HUES6 (cell line): ENCODE data around the gene ROBO1.

Experiments used
- H3K27ac ChIP-seq: 2 replicates; pipeline ENCODE4 v1.7.0; 2013; ENCODE audit warnings: low read depth, mild to moderate bottlenecking, low read length, inconsistent platforms
- H3K27me3 ChIP-seq: 2 replicates; pipeline ENCODE4 v1.6.1; 2013; ENCODE audit warnings: low read length; ENCODE audit not compliant: control insufficient read depth, insufficient read depth
- H3K36me3 ChIP-seq: 2 replicates; pipeline ENCODE4 v1.6.1; 2013; ENCODE audit warnings: low read length; ENCODE audit not compliant: control insufficient read depth, insufficient read depth
- H3K4me1 ChIP-seq: 2 replicates; pipeline ENCODE4 v1.6.1; 2013; ENCODE audit warnings: low read length; ENCODE audit not compliant: control insufficient read depth, insufficient read depth
- H3K4me3 ChIP-seq: 2 replicates; pipeline ENCODE4 v1.5.1; 2013; ENCODE audit warnings: low read depth, low read length
- H3K9ac ChIP-seq: one replicate; pipeline ENCODE4 v1.6.1; 2013; ENCODE audit warnings: mild to moderate bottlenecking, low read length
- H3K9me3 ChIP-seq: 2 replicates; pipeline ENCODE4 v1.6.1; 2013; ENCODE audit warnings: low read depth, low read length; ENCODE audit not compliant: control insufficient read depth, insufficient read depth

The ROBO1 gene

DNA sequence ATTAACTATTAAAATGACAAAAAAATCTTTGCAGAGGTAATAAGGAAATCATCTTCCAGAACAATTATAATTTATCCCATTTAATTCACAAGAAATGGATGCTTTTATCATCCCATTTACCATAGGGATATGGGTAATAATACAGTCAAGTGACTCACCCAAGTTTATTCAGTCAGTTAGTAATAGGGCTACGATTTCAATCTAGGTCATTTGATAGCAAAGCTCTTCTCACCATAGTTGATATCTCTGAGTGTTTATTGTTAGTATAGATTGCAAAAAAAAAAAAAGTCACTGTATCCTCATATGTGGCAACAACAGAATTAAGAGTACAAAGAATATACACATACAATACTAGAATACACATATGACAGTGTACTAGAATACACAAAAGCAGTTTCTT, 797.1 kb downstream of the ROBO1 start:
- no peak overlapping the region for H3K4me3 ChIP-seq
- no peak overlapping the region for H3K27ac ChIP-seq

DNA sequence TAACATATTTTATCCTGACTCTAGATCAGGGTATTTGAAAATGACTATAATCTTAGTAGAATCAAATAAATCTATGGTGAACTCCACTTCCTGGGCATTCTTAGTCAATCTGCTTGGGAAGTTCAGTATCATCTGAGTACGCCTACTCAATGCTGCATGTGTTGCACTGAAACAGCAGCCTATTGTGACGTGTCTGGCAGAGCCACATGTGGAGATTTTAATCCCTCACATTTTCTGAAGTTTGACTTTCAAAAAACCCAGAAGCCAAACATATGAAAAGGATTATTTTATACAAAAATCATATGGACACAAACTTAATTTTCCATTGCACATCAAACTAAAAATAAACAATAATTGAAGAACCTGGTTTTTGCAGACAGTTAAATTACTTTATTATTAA, 798.3 kb downstream of the ROBO1 start:
- Histone ChIP-seq H3K36me3 (no peaks in the 10 kb centered on the region), H3K27me3 (no peaks in the 10 kb centered on the region), H3K9ac (no peak overlapping the region), H3K4me3 (no peak overlapping the region), H3K4me1 (no peaks in the 10 kb centered on the region; the same call in 1 of the 2 replicates), H3K9me3 (peaks cover 8% of the 10 kb centered on the region), H3K27ac (no peak overlapping the region)

More for the DNA sequence above, 797.1 kb downstream of the ROBO1 start:
- Histone ChIP-seq H3K36me3 (no peaks in the 10 kb centered on the region), H3K9ac (no peak overlapping the region), H3K4me1 (peaks cover 7% of the 10 kb centered on the region; the same call in 1 of the 2 replicates), H3K9me3 (peaks cover 7% of the 10 kb centered on the region), H3K27me3 (no peaks in the 10 kb centered on the region)

DNA sequence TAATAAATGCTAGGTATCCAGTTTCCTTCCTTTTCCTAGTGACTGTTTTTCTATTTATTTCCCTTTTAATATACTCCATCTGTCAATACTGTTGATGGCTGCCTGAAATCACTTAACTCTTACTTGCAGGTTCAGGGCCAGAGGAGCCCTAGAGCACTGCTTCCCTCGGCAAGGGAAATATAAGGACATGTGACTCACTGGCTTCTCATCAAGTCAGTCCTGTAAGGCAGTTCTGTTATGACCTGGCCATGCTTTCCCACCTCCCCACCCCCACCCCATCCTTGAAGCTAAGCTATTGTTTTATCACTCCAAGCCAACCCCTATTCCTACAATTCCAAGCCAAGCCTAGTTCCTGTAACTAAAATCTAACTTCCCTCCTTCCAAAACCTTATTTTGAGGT, 800.7 kb downstream of the ROBO1 start:
- Histone ChIP-seq H3K4me1 (no peaks in the 10 kb centered on the region), H3K9me3 (peaks cover 13% of the 10 kb centered on the region), H3K27me3 (no peaks in the 10 kb centered on the region), H3K9ac (no peak overlapping the region), H3K36me3 (no peaks in the 10 kb centered on the region), H3K27ac (no peak overlapping the region), H3K4me3 (no peak overlapping the region)

DNA sequence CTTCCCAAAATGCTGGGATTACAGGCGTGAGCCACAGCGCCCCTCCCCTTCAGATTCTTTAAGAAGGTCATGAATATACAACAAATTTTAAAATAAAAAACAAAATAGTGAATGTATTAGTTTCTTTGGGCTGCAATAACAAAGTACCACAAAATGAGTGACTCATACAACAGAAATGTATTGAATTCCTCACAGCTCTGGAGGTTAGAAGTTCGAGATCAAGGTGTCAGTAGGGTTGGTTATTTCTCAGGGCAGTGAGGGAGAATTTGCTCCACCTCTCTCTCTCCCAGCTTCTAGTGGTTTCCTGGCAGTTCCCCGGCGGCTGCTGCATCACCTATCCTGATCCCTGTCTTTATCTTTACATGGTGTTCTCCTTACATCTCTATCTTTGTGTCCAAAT, 804.0 kb downstream of the ROBO1 start:
- Histone ChIP-seq H3K36me3 (no peaks in the 10 kb centered on the region), H3K27ac (no peak overlapping the region), H3K27me3 (no peaks in the 10 kb centered on the region), H3K4me1 (no peaks in the 10 kb centered on the region), H3K9ac (no peak overlapping the region), H3K4me3 (no peak overlapping the region), H3K9me3 (peaks cover 13% of the 10 kb centered on the region)

DNA sequence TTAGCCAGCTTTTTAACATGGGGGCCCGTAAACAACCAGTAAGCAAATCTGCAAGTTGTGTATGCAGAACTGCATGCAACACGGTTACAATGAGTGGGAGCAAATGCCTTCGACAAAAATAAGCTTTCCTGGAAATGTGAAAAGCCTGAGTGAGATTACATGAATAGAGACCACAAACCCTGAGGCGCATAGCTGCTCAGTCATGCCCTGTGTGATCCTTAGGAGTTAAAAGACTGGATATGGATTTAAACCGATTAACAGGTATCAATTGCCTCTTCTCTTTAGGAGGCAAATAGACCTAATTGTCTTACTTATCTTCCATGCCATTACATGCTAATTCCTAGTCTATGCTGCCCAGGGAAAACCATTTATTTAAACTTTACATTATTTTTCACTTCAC, 810.3 kb downstream of the ROBO1 start:
- Histone ChIP-seq H3K4me3 (no peak overlapping the region), H3K27me3 (no peaks in the 10 kb centered on the region), H3K4me1 (peaks cover 6% of the 10 kb centered on the region), H3K36me3 (no peaks in the 10 kb centered on the region), H3K9me3 (no peaks in the 10 kb centered on the region), H3K9ac (no peak overlapping the region), H3K27ac (no peak overlapping the region)

DNA sequence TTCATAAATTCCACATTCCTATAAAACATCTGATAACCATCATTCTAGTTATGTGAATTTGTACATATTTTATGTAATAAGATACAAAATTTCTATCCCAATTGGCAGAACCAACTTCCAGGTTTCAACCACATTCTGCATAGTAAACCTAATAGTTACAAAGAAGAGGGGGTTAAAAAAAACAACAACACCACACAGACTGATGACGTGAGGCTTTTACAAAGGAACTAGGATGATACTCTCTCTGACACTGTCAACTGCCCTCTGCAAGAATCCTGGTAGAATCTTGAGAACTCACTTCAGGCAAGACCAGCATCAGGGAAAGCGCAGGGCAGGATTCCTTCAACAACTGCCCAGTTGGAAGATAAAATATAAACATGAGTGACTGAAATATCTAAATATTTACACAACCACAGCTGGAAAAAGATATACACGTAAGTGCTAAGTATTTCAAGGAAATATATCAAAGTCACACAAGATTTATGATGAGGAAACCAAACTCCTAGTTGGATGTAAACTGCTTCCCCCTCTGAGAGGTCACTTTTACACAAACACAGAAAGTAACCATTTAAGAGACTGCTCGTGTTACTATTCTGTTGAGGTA, 816.4 kb downstream of the ROBO1 start:
- H3K27ac ChIP-seq, result no peak overlapping the region
- no peaks in the 10 kb centered on the region for H3K36me3 ChIP-seq
- H3K27me3 ChIP-seq, result no peaks in the 10 kb centered on the region
- H3K9ac ChIP-seq, result no peak overlapping the region
- H3K4me1 ChIP-seq, result no peaks in the 10 kb centered on the region
- no peak overlapping the region for H3K4me3 ChIP-seq
- H3K9me3 ChIP-seq, result no peaks in the 10 kb centered on the region

DNA sequence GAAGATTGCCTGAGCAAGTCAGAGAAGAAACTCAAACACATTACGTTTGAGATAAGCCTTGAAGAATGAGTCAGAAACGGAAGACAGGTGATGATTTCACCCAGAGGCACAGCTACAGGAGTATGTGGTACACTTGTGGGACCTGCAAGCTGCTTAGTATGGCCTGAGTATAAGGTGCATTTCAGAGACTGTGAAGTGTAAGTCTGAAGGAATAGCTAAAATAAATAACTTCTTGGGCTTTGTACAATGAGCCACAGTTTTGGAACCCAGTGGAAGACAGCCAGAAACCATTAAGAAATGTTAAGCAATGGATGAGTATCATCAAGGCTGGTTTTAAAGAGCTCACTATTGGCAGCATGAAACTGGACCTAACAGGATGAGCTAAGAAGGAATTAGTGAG, 826.2 kb downstream of the ROBO1 start:
- peaks cover 4% of the 10 kb centered on the region; the same call in 1 of the 2 replicates for H3K36me3 ChIP-seq
- H3K27me3 ChIP-seq, result no peaks in the 10 kb centered on the region
- H3K9me3 ChIP-seq, result peaks cover 17% of the 10 kb centered on the region
- no peak overlapping the region for H3K27ac ChIP-seq
- H3K9ac ChIP-seq, result no peak overlapping the region
- H3K4me3 ChIP-seq, result no peak overlapping the region
- no peaks in the 10 kb centered on the region for H3K4me1 ChIP-seq

DNA sequence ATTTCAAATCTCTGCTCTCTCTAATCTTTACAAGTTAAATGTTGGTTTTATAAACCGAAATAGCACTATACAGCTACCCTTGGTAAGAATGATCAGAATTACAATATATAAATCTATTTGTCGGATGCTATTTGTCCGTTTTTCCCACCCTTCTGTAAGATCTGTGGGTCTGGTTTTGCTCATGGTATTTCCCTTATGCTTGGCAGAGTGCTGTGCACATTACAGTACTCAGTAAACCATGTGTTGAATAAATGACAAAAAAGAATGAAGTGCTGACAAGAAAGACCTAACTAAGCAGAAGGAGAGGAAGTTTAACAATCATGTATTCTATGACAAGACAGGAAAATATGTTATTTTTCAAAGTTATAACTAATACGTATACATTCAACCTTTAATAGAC, 827.2 kb downstream of the ROBO1 start:
- Histone ChIP-seq H3K27ac (no peak overlapping the region), H3K27me3 (no peaks in the 10 kb centered on the region), H3K9me3 (peaks cover 17% of the 10 kb centered on the region)

DNA sequence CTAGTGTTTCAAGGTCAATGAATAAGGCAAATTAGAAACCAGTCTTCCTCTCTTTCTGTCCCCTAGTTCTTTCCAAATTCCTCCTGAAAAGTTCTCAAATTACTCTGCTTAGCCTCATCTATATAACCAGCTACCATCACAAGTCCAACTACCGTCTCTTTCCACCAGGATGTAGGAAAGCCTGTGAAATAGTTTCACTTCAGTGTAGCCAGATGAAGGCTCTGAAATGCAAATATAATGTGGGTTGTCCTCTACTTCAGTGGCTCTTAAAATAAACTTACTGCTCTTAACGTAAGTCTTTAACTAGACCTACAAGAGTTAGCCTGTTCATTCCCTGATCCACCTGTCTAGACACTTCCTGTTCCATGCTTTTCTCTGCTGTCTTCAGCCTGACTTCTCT, 827.7 kb downstream of the ROBO1 start:
- no peak overlapping the region for H3K9ac ChIP-seq
- no peak overlapping the region for H3K27ac ChIP-seq
- no peaks in the 10 kb centered on the region for H3K27me3 ChIP-seq
- H3K4me1 ChIP-seq, result no peaks in the 10 kb centered on the region
- H3K4me3 ChIP-seq, result no peak overlapping the region
- peaks cover 17% of the 10 kb centered on the region for H3K9me3 ChIP-seq
- peaks cover 4% of the 10 kb centered on the region; the same call in 1 of the 2 replicates for H3K36me3 ChIP-seq

More for the DNA sequence above, 827.2 kb downstream of the ROBO1 start:
- Histone ChIP-seq H3K9ac (no peak overlapping the region), H3K4me3 (no peak overlapping the region), H3K4me1 (no peaks in the 10 kb centered on the region), H3K36me3 (peaks cover 4% of the 10 kb centered on the region; the same call in 1 of the 2 replicates)

DNA sequence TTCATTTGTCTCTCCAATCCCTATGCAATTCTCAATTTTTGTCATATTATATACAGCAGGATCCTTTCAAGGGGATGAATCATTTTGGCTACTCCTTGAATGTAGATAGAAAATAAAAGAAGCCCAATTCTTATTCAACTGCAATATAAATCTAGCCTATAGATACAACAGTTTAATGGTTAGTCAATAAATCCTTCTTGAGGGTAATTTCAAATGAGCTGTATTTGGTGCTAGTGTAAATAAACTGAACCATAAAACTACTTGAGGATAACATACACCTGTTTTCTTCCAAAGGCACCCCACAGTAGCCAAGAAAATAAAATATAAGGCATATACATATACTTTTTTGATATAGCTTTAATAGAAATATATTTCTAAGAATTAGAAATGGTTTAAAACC, 830.3 kb downstream of the ROBO1 start:
- H3K9me3 ChIP-seq, result peaks cover 2% of the 10 kb centered on the region; the same call in 1 of the 2 replicates
- H3K9ac ChIP-seq, result no peak overlapping the region
- H3K4me1 ChIP-seq, result no peaks in the 10 kb centered on the region
- no peak overlapping the region for H3K4me3 ChIP-seq
- H3K36me3 ChIP-seq, result peaks cover 4% of the 10 kb centered on the region; the same call in 1 of the 2 replicates
- H3K27ac ChIP-seq, result no peak overlapping the region
- H3K27me3 ChIP-seq, result no peaks in the 10 kb centered on the region

DNA sequence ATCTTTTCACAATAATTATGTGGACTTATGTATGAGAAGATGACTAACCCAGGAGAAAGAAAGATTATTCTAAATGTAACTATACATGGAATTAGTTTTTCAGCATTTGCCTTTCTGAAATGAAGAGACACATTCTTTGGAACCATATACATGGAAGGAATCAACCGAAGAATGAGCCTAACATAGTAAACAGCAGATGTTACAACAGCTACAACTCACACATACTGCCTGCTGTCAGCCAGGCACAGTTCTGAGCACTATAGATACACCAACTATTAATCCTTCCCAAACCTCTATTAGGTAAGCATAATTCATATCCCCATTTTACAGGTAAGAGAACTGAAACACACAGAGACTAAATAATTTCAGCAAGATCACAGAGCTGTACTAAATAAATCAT, 840.0 kb downstream of the ROBO1 start:
- H3K4me1 ChIP-seq, result no peaks in the 10 kb centered on the region
- H3K9me3 ChIP-seq, result no peaks in the 10 kb centered on the region
- H3K9ac ChIP-seq, result no peak overlapping the region
- no peak overlapping the region for H3K4me3 ChIP-seq
- H3K36me3 ChIP-seq, result no peaks in the 10 kb centered on the region
- H3K27me3 ChIP-seq, result no peaks in the 10 kb centered on the region
- no peak overlapping the region for H3K27ac ChIP-seq
